ENCODE results near the gene ASIP. TPM values are rescaled to one million over a fixed set of nuclear protein-coding genes. Genes with fewer than 3 reads are reported as not detected.

ASIP gene
- total RNA-seq, 1 experiment from 2014 or later: not detected

GRCh38 chr20:34312544-34313217 lies 71.5 kb downstream of the ASIP start:
- no peak overlapping the region for H3K27ac Mint-ChIP-seq
- DNase-seq: peak; percentile 93
- Histone ChIP-seq H3K4ac (ENCODE audit: low read depth, low read length) (no peak overlapping the region), H4K91ac (ENCODE audit: insufficient read length, low read depth, low read length) (no peak overlapping the region), H3K23me2 (ENCODE audit: insufficient read length, low read depth, low read length, poor library complexity, severe bottlenecking) (peaks cover 14% of the 10 kb centered on the region), H3T11ph (ENCODE audit: low read length) (no peak overlapping the region), H2BK15ac (ENCODE audit: low read depth, low read length) (no peak overlapping the region), H2BK5ac (ENCODE audit: insufficient read length, low read length) (no peak overlapping the region), H3K9ac (ENCODE audit: extremely low read depth, insufficient read length, low read length) (no peak overlapping the region), H3K4me1 (ENCODE audit: insufficient read depth, low read length) (no peaks in the 10 kb centered on the region), H4K5ac (ENCODE audit: insufficient read length, low read depth, low read length) (no peak overlapping the region), H3K27ac (ENCODE audit: insufficient read length, low read depth, low read length) (no peak overlapping the region), H3K18ac (ENCODE audit: insufficient read length, low read depth, low read length) (no peak overlapping the region), H2AFZ (ENCODE audit: low read length) (no peak overlapping the region), H2BK12ac (ENCODE audit: insufficient read length, low read depth, low read length) (no peak overlapping the region), H3K27me3 (ENCODE audit: insufficient read depth, low read length) (peaks cover 5% of the 10 kb centered on the region; the same call in 1 of the 2 replicates), H3K9me3 (ENCODE audit: control insufficient read depth, low read depth, low read length) (no peaks in the 10 kb centered on the region), H3K4me2 (ENCODE audit: insufficient read depth, insufficient read length, low read length) (peak overlapping the region; percentile 72), H4K20me1 (ENCODE audit: control insufficient read depth, insufficient read depth, insufficient read length) (no peaks in the 10 kb centered on the region), H3K79me2 (ENCODE audit: insufficient read depth, low read length) (no peaks in the 10 kb centered on the region), H3K79me1 (ENCODE audit: insufficient read depth, low read depth, low read length, poor library complexity, severe bottlenecking) (no peaks in the 10 kb centered on the region), H2AK5ac (ENCODE audit: insufficient read length, low read length) (no peak overlapping the region), H2BK20ac (ENCODE audit: low read depth, low read length, poor library complexity, severe bottlenecking) (no peak overlapping the region), H4K8ac (replicated peaks; ENCODE audit: insufficient read length, low read depth, low read length) (no peak overlapping the region), H3K23ac (ENCODE audit: insufficient read length, low read depth, low read length) (no peak overlapping the region), H3K14ac (ENCODE audit: insufficient read depth, low read length) (no peak overlapping the region), H2BK120ac (ENCODE audit: low read depth, low read length, poor library complexity, severe bottlenecking) (no peak overlapping the region), H3K56ac (ENCODE audit: insufficient read length, low read depth, low read length) (no peak overlapping the region)
- WGBS (ENCODE audit: extremely low coverage, insufficient read length, low lambda C conversion rate): no CpG with 5 or more reads among the region's 14 CpGs
- H3K9me3 Mint-ChIP-seq: no peaks in the 10 kb centered on the region
- TF ChIP-seq, protein P1, sequence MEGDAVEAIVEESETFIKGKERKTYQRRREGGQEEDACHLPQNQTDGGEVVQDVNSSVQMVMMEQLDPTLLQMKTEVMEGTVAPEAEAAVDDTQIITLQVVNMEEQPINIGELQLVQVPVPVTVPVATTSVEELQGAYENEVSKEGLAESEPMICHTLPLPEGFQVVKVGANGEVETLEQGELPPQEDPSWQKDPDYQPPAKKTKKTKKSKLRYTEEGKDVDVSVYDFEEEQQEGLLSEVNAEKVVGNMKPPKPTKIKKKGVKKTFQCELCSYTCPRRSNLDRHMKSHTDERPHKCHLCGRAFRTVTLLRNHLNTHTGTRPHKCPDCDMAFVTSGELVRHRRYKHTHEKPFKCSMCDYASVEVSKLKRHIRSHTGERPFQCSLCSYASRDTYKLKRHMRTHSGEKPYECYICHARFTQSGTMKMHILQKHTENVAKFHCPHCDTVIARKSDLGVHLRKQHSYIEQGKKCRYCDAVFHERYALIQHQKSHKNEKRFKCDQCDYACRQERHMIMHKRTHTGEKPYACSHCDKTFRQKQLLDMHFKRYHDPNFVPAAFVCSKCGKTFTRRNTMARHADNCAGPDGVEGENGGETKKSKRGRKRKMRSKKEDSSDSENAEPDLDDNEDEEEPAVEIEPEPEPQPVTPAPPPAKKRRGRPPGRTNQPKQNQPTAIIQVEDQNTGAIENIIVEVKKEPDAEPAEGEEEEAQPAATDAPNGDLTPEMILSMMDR (conservative IDR thresholded peaks at IDR 0.05): peak; percentile 100
- peaks cover 6 to 13% of the 10 kb centered on the region in 2 experiments for H3K4me1 Mint-ChIP-seq
- peak overlapping the region; percentile 60 to 85 for H3K4me3 Mint-ChIP-seq
- H3K27me3 Mint-ChIP-seq (ENCODE audit: low read depth): peaks cover 25% of the 10 kb centered on the region
- no peaks in the 10 kb centered on the region for H3K36me3 Mint-ChIP-seq (ENCODE audit: insufficient read depth in 1 of 3, low read depth in 3 of 3)

All from H9 (cell line).